ENCODE results near the gene SNX22.

Gene SNX22

GRCh38 chr15:64125978-64126377 lies 25.6 kb upstream of the SNX22 start:
- TF ChIP-seq CTCF (conservative IDR thresholded peaks at IDR 0.05; ENCODE audit: low read depth, low read length) = no peak
- DNase-seq (ENCODE audit: low read depth) = no peak
- no peak overlapping the region for H3K4me3 ChIP-seq (ENCODE audit: low read depth, low read length)

GRCh38 chr15:64127521-64128270 lies 23.8 kb upstream of the SNX22 start:
- TF ChIP-seq CTCF (conservative IDR thresholded peaks at IDR 0.05; ENCODE audit: low read depth, low read length) = no peak
- H3K4me3 ChIP-seq (ENCODE audit: low read depth, low read length) = no peak overlapping the region
- DNase-seq (ENCODE audit: low read depth) = no peak

GRCh38 chr15:64130159-64130558 lies 21.4 kb upstream of the SNX22 start:
- DNase-seq (ENCODE audit: low read depth) = no peak
- TF ChIP-seq CTCF (conservative IDR thresholded peaks at IDR 0.05; ENCODE audit: low read depth, low read length) = no peak
- H3K4me3 ChIP-seq (ENCODE audit: low read depth, low read length) = no peak overlapping the region

GRCh38 chr15:64131547-64131946 lies 20.0 kb upstream of the SNX22 start:
- no peak for TF ChIP-seq CTCF (conservative IDR thresholded peaks at IDR 0.05; ENCODE audit: low read depth, low read length)

GRCh38 chr15:64132217-64132616 lies 19.3 kb upstream of the SNX22 start:
- no peak overlapping the region for H3K4me3 ChIP-seq (ENCODE audit: low read depth, low read length)
- TF ChIP-seq CTCF (conservative IDR thresholded peaks at IDR 0.05; ENCODE audit: low read depth, low read length) = no peak
- no peak for DNase-seq (ENCODE audit: low read depth)

More at GRCh38 chr15:64131547-64131946, 20.0 kb upstream of the SNX22 start:
- no peak for DNase-seq (ENCODE audit: low read depth)
- H3K4me3 ChIP-seq (ENCODE audit: low read depth, low read length) = no peak overlapping the region

GRCh38 chr15:64133623-64134344 lies 17.7 kb upstream of the SNX22 start:
- DNase-seq (ENCODE audit: low read depth) = no peak
- no peak overlapping the region for H3K4me3 ChIP-seq (ENCODE audit: low read depth, low read length)
- TF ChIP-seq CTCF (conservative IDR thresholded peaks at IDR 0.05; ENCODE audit: low read depth, low read length) = no peak

Measured in choroid plexus epithelial cell (primary cell).